K562 (cell line): ENCODE measurements around the gene CS. TPM values are rescaled to one million over a fixed set of nuclear protein-coding genes. Genes with fewer than 3 reads are reported as not detected.

ENCODE experiments used
- BRD4 ChIP-seq: fragments of 200-600 bp; sonication (generic); IDR thresholded peaks from 2 replicates; pipeline ENCODE4 v1.6.1; 2017; ENCODE audit warnings: inconsistent platforms
- CCNT2 ChIP-seq: IDR thresholded peaks from 2 replicates; pipeline ENCODE4 v1.6.1; 2011; ENCODE audit warnings: borderline replicate concordance, low read depth, mild to moderate bottlenecking, moderate library complexity, mixed read lengths, low read length; ENCODE audit not compliant: insufficient read length; ENCODE audit errors: extremely low read depth
- HDAC3 ChIP-seq: fragments of 450-650 bp; IDR thresholded peaks from 2 replicates; pipeline ENCODE4 v1.6.1; 2018; ENCODE audit warnings: borderline replicate concordance, mild to moderate bottlenecking, moderate library complexity; ENCODE audit not compliant: partially characterized antibody
- MAFK ChIP-seq: IDR thresholded peaks from 2 replicates; pipeline ENCODE4 v1.6.1; 2011; ENCODE audit warnings: low read length, improper control_type of control experiment
- SP1 ChIP-seq: sonication (generic); formaldehyde crosslinking; IDR thresholded peaks from 2 replicates; pipeline ENCODE4 v1.8.1; 2022; ENCODE audit warnings: mild to moderate bottlenecking, missing genetic modification reagents
- SREBF1 ChIP-seq: fragments of 150-350 bp; IDR thresholded peaks from 2 replicates; pipeline ENCODE4 v1.6.1; 2014; ENCODE audit warnings: antibody characterized with exemption, low read depth, low read length, borderline replicate concordance
- TCF7L2 ChIP-seq: fragments of 150-350 bp; IDR thresholded peaks from 2 replicates; pipeline ENCODE4 v1.6.1; 2016; ENCODE audit warnings: low read depth, mild to moderate bottlenecking, low read length, moderate library complexity
- XRCC5 ChIP-seq: fragments of 200-400 bp; formaldehyde crosslinking; IDR thresholded peaks from 2 replicates; pipeline ENCODE4 v1.6.1; 2017; ENCODE audit warnings: low read depth, mild to moderate bottlenecking, low read length
- ZBTB7A ChIP-seq: IDR thresholded peaks from 2 replicates; pipeline ENCODE4 v1.6.1; 2011; ENCODE audit warnings: low read depth, mild to moderate bottlenecking, low read length, moderate library complexity, borderline replicate concordance; ENCODE audit not compliant: control insufficient read depth
- ZNF445 ChIP-seq: fragments of 250-450 bp; sonication (Bioruptor Pico); IDR thresholded peaks from 2 replicates; pipeline ENCODE4 v1.4.0; 2020; ENCODE audit warnings: low read depth, mild to moderate bottlenecking, moderate library complexity
- ZSCAN29 ChIP-seq: fragments of 450-650 bp; IDR thresholded peaks from 2 replicates; pipeline ENCODE4 v1.6.1; 2017
- polyA plus RNA-seq, 8 experiments: library from polyadenylated mRNA; depleted of rRNA in 4 of 8; stranded (reverse) in 5 of 8; unstranded in 3 of 8; fragments of >200 nt; fragmentation: Nextera tagmentation in 2 of 8; fragmentation: Illumina TruSeq in 1 of 8; extraction: Ambion mirVana in 2 of 8; extraction: Trizol in 1 of 8; gene quantifications; 2 replicates each; pipeline versions ENCODE4 v1.2.1 to v1.2.3, GENCODE V29; 2011 to 2014; ENCODE audit warnings: inconsistent platforms in 1 of 8, missing spikeins in 1 of 8
- total RNA-seq, 7 experiments: library from RNA; depleted of rRNA in 6 of 7; stranded (reverse); fragments of >200 nt in 6 of 7; fragmentation: Illumina TruSeq in 2 of 7; extraction: Trizol in 2 of 7; gene quantifications; 2 replicates each; pipeline versions ENCODE4 v1.2.1 to v1.2.3, GENCODE V29; 2011 to 2021; ENCODE audit warnings: low replicate concordance in 1 of 7
- TF ChIP-seq, protein P1 (sequence below): fragments of 450-650 bp; IDR thresholded peaks from 2 replicates; pipeline ENCODE4 v1.7.1; 2018; ENCODE audit warnings: mild to moderate bottlenecking, low read depth; ENCODE audit not compliant: partially characterized antibody
- TF ChIP-seq, protein P2 (sequence below): sonication (generic); formaldehyde crosslinking; IDR thresholded peaks from 2 replicates; pipeline ENCODE4 v1.8.1; 2023; ENCODE audit warnings: mild to moderate bottlenecking, missing genetic modification reagents, moderate library complexity
- TF ChIP-seq, protein P3 (sequence below): fragments of 250-450 bp; sonication (Bioruptor Pico); IDR thresholded peaks from 2 replicates; pipeline ENCODE4 v1.5.0; 2020; ENCODE audit warnings: mild to moderate bottlenecking, borderline replicate concordance

Gene CS
- total and polyA plus RNA-seq, 9 of the 15 experiments (the other 6 are each of a cell fraction or from before 2014, with no cell fraction given): 99.9 to 390 (median 149) TPM

DNA sequence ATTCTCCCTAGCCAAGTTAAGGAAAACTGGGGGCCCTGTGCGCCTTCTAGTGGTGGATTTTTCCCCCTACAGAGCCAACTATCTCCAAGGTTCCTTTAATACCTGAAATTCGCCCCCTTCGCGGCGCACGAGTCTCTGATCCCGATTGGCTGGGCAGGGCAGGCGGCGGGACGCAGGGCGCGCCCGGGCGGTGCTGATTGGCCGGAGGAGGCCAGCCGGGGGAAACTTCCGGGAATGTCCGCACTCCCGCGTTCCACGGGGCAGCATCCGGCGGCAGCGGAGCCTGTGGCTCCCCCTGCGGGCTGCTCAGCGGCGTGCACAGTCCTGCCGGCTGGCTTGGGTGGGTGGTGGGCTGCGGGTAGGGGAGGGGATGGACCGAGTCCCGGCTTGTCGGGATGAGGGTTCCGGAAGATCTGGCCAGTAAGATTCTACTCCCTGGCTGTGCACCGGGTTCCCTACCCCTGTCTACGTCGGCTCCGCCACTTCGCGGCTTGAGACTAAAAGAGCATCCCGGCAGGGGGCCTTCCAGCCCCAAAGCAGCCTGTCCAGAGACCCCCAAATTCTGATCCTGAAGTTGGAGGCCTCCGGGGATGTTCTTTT, 75.9 kb downstream of the CS start, which contains the start of gene NABP2 (continued):
- TF ChIP-seq HDAC3 (no peak), BRD4 (no peak), XRCC5 (peak; percentile 95), SP1 (CRISPR knock-in tag) (peak; percentile 86; the same call in 1 of the 2 replicates), SREBF1 (no peak), TCF7L2 (no peak), MAFK (0 out of 2 replicates have a peak, but pooled peaks have one; percentile 1), ZSCAN29 (peak; percentile 79), CCNT2 (peak; percentile 85), ZNF445 (CRISPR knock-in tag) (no peak), ZBTB7A (peak; percentile 100)
- TF ChIP-seq, protein P1, sequence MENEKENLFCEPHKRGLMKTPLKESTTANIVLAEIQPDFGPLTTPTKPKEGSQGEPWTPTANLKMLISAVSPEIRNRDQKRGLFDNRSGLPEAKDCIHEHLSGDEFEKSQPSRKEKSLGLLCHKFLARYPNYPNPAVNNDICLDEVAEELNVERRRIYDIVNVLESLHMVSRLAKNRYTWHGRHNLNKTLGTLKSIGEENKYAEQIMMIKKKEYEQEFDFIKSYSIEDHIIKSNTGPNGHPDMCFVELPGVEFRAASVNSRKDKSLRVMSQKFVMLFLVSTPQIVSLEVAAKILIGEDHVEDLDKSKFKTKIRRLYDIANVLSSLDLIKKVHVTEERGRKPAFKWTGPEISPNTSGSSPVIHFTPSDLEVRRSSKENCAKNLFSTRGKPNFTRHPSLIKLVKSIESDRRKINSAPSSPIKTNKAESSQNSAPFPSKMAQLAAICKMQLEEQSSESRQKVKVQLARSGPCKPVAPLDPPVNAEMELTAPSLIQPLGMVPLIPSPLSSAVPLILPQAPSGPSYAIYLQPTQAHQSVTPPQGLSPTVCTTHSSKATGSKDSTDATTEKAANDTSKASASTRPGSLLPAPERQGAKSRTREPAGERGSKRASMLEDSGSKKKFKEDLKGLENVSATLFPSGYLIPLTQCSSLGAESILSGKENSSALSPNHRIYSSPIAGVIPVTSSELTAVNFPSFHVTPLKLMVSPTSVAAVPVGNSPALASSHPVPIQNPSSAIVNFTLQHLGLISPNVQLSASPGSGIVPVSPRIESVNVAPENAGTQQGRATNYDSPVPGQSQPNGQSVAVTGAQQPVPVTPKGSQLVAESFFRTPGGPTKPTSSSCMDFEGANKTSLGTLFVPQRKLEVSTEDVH: peak; percentile 98
- TF ChIP-seq, protein P2, sequence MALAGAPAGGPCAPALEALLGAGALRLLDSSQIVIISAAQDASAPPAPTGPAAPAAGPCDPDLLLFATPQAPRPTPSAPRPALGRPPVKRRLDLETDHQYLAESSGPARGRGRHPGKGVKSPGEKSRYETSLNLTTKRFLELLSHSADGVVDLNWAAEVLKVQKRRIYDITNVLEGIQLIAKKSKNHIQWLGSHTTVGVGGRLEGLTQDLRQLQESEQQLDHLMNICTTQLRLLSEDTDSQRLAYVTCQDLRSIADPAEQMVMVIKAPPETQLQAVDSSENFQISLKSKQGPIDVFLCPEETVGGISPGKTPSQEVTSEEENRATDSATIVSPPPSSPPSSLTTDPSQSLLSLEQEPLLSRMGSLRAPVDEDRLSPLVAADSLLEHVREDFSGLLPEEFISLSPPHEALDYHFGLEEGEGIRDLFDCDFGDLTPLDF: peak; percentile 95
- TF ChIP-seq, protein P3, sequence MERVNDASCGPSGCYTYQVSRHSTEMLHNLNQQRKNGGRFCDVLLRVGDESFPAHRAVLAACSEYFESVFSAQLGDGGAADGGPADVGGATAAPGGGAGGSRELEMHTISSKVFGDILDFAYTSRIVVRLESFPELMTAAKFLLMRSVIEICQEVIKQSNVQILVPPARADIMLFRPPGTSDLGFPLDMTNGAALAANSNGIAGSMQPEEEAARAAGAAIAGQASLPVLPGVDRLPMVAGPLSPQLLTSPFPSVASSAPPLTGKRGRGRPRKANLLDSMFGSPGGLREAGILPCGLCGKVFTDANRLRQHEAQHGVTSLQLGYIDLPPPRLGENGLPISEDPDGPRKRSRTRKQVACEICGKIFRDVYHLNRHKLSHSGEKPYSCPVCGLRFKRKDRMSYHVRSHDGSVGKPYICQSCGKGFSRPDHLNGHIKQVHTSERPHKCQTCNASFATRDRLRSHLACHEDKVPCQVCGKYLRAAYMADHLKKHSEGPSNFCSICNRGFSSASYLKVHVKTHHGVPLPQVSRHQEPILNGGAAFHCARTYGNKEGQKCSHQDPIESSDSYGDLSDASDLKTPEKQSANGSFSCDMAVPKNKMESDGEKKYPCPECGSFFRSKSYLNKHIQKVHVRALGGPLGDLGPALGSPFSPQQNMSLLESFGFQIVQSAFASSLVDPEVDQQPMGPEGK (CRISPR knock-in tag): no peak
